PFSK-1 (cell line): ENCODE results near the gene PRKN.

Source experiments
- FOXP2 ChIP-seq: optimal IDR thresholded peaks from 2 replicates; pipeline ENCODE3; 2011; ENCODE audit warnings: borderline replicate concordance, control low read depth, inconsistent platforms; ENCODE audit not compliant: insufficient read depth; ENCODE audit errors: extremely low read length, extremely low read depth
- POLR2AphosphoS5 ChIP-seq: IDR thresholded peaks from 2 replicates; pipeline ENCODE4 v1.6.1; 2012; ENCODE audit warnings: low read depth, mild to moderate bottlenecking, control low read depth, low read length, moderate library complexity
- SIN3A ChIP-seq: IDR thresholded peaks from 2 replicates; pipeline ENCODE4 v1.6.1; 2012; ENCODE audit warnings: mild to moderate bottlenecking, low read length, moderate library complexity, borderline replicate concordance; ENCODE audit not compliant: insufficient read depth
- TAF1 ChIP-seq: IDR thresholded peaks from 2 replicates; pipeline ENCODE4 v1.6.1; 2012; ENCODE audit warnings: low read length, control low read depth, borderline replicate concordance; ENCODE audit not compliant: insufficient read depth
- TF ChIP-seq, protein P1 (sequence below), 2 experiments: IDR thresholded peaks; 2 replicates each; pipeline versions ENCODE4 v1.6.1 to v1.8.0; 2011 to 2012; ENCODE audit warnings: low read depth in 2 of 2, low read length in 2 of 2, control low read depth in 1 of 2, inconsistent platforms in 1 of 2, mild to moderate bottlenecking in 1 of 2, moderate library complexity in 1 of 2; ENCODE audit not compliant: insufficient read depth in 1 of 2

Gene PRKN

DNA sequence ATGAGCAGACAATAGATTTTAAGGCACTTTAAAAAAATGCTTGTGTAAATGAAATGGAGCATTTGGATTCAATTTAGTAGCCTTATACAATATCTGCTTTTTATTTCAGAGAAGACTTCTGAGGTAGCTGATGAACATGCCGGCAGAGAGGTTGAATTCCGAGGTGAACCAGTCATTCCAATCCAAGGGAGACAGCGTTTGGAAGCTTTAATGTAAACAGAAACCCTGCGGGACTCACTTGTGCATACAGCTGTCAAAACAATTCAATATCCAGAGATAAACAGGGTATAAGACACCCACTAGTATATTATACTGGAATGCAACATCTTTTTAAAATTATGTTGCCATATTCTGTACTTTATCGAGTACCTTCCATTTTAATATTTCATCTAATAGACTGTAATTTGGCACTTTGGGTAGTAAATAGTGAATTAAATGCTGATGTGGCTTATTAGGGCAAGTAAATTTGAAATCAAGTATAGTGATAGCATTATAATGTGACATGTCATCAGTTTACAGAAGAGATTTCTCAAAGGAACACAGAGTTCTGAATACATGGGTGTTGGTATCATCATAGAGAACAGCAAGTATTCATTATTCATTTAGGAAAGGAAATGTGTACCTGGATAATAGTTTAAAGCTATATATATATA, 347.7 kb downstream of the PRKN start:
- TF ChIP-seq SIN3A (no peak), FOXP2 (no peak), POLR2AphosphoS5 (no peak), TAF1 (no peak)
- TF ChIP-seq, protein P1, sequence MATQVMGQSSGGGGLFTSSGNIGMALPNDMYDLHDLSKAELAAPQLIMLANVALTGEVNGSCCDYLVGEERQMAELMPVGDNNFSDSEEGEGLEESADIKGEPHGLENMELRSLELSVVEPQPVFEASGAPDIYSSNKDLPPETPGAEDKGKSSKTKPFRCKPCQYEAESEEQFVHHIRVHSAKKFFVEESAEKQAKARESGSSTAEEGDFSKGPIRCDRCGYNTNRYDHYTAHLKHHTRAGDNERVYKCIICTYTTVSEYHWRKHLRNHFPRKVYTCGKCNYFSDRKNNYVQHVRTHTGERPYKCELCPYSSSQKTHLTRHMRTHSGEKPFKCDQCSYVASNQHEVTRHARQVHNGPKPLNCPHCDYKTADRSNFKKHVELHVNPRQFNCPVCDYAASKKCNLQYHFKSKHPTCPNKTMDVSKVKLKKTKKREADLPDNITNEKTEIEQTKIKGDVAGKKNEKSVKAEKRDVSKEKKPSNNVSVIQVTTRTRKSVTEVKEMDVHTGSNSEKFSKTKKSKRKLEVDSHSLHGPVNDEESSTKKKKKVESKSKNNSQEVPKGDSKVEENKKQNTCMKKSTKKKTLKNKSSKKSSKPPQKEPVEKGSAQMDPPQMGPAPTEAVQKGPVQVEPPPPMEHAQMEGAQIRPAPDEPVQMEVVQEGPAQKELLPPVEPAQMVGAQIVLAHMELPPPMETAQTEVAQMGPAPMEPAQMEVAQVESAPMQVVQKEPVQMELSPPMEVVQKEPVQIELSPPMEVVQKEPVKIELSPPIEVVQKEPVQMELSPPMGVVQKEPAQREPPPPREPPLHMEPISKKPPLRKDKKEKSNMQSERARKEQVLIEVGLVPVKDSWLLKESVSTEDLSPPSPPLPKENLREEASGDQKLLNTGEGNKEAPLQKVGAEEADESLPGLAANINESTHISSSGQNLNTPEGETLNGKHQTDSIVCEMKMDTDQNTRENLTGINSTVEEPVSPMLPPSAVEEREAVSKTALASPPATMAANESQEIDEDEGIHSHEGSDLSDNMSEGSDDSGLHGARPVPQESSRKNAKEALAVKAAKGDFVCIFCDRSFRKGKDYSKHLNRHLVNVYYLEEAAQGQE (IDR thresholded peaks at IDR 0.05; ENCODE audit: insufficient read depth in 1 of 2, low read depth in 2 of 2, low read length in 2 of 2) = no peak

DNA sequence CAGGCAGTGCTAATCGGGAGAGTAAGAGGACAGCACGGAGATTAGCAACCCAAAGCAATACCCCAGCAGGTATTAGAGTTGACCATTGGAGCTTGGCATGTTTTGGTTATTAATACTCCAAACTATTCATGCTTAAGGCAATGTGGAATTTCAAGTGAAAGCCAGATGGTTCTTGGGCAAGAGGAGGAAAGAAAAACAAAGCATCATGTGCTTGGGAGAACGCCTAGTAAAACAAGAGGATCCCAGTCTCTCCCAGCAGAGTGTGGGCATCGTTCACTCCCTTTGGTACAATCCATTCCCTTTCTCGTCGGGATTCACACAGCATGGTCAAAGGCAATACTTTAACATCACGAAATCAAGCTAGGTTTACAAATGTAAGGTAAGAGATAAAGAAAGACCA, 349.8 kb downstream of the PRKN start:
- no peak for TF ChIP-seq SIN3A
- no peak for TF ChIP-seq FOXP2
- no peak for TF ChIP-seq POLR2AphosphoS5
- TF ChIP-seq, protein P1 (IDR thresholded peaks at IDR 0.05; ENCODE audit: insufficient read depth in 1 of 2, low read depth in 2 of 2, low read length in 2 of 2) = no peak
- TF ChIP-seq TAF1 = no peak

DNA sequence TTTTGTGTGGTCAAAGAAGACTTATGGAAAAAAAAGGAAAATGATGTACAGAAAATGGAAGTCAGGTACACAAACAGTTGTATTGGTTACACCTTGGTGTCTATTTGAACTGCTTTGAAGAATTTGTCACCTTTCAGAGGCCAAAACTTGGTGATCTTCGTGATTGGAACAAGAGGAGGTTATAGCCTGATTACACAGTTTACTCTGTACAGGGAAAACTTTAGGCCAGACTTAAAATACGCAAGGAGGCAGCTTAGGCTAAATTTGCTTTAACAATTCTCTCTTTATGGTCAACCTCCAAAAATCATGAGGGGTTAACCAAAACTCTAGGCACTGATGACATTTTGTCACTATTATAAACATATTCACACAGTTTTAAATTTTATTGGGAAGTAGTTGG, 353.7 kb downstream of the PRKN start:
- TF ChIP-seq, protein P1 (IDR thresholded peaks at IDR 0.05; ENCODE audit: insufficient read depth in 1 of 2, low read depth in 2 of 2, low read length in 2 of 2) = no peak
- TF ChIP-seq FOXP2 = no peak
- no peak for TF ChIP-seq TAF1
- no peak for TF ChIP-seq SIN3A
- no peak for TF ChIP-seq POLR2AphosphoS5

DNA sequence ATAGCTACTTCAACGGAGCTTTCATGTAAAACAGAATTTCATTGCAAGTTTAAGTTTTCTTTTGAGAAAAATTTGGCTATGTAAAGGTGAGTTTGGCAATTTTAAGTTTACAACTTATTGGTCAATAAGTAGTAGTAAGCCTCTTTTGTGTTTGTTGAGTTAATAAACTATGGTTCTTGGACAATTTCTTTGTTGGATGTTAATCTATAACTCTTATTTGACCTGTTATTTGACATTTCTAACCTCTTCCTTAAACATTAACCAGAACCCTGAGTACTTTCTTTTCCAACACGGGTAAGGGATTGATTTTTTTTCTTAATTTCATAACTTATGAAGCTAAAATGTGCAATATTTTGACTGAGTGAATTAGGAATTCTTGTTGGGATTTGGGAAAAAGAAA, 354.4 kb downstream of the PRKN start:
- TF ChIP-seq SIN3A (no peak), POLR2AphosphoS5 (no peak), TAF1 (no peak), FOXP2 (no peak)
- TF ChIP-seq, protein P1 (IDR thresholded peaks at IDR 0.05; ENCODE audit: insufficient read depth in 1 of 2, low read depth in 2 of 2, low read length in 2 of 2) = no peak

DNA sequence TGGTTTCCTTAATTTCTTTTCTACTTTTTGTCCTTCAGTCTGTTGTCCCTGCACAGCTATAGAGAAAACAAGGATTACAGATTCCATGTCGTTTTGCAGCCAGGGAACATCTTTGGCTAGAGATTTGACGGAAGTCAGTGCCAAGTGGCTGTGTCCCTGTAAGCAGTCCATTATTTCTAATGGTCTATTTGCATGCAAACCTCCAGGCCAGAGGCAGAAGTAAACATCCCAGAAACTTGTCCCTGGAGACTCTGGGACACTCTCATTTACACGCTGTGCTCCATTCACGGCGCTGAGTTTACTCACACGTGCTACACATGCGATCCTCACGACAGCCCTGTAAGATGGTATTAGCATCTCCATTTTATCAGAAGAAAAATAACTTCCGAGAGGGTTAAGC, 355.5 kb downstream of the PRKN start:
- TF ChIP-seq TAF1 = no peak
- TF ChIP-seq, protein P1 (IDR thresholded peaks at IDR 0.05; ENCODE audit: insufficient read depth in 1 of 2, low read depth in 2 of 2, low read length in 2 of 2) = no peak
- no peak for TF ChIP-seq SIN3A
- no peak for TF ChIP-seq FOXP2
- TF ChIP-seq POLR2AphosphoS5 = no peak
